ENCODE measurements around the gene ZNF563.

Gene ZNF563

DNA sequence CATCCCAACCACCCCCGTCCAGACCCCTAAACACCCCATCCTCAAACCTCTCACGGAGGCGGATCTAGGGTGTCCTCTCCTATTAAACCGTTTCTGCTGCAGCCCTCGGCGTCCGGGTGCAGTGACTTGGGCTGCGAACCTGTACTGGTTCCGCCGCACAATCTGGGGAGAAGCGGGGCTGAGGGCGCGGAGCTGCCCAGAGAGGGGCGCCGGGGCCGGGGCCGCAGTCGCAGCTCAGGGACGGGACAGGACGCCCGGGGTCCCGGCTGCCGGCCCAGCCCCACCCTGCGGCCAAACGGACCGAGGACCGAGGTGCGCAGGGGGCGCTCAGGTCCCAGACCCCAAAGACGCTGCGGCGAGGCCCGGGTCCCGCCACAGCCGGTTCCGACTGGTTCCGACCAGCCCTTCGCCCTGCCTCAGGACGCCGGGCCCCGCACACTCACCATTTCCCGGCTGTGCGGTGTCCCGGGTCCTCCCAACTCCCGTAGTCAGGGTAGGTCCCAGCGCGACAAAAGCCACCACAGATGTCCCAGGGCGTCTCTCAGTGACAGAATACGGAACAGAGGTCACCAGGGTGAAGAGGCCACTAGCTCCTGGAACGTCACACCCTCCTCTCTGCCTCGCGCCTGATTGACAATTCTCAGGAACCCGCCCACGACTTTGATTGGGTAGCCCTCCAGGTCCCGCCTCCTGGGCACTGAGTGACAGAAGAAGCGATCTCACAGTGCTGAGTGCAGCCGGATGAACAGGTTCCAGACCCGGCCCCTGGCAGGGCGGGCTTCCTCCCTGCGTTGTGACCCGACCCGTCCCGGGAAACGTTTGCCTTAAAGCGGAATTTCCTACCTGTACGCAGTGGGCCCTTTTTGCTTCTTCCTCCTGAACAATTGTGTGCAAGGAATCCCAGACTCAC is 38.9 kb downstream of the ZNF563 start, which contains the start of gene ZNF44:
Gene ZNF44, minus strand, starts transcription at position 635 of the 910 bp plus-strand sequence. Its CDS starts 189 bp downstream, at position 446.
- peak; percentile 91 for DNase-seq (ENCODE audit: low read depth)

DNA sequence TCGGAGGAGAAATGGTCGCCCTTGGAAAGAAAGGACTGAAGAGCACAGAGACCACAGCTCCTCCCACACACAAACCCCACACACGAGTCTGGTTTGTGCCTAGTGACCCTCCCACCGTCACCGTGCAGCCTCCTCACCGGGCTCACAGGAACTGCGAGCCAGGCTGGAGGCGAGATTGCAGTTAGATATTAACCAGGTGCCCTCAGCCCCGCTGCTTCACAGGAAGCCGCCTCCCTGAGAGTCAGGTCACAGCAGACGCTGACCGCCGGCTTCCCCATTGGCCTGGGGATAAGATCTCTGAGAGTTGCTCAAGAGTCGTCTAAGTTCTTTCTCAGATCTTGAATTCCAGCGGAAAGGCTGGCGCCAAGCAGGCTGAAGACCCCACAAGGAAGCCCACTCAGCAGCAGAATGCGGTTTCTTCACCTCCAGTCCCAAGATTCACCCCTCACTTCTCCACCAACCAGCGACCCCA is 39.6 kb downstream of the ZNF563 start:
- peak; percentile 24 for DNase-seq (ENCODE audit: low read depth)

DNA sequence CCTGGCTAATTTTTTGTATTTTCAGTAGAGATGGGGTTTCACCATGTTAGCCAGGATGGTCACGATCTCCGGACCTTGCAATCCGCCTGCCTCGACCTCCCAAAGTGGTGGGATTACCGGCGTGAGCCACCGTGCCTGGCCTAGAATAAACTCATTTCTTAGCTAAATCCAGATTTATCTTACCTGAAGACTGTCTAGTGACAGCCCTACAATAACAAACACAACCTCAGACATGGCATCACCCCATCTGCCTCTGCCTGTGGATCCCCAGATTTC is 43.7 kb downstream of the ZNF563 start:
- no peak for DNase-seq (ENCODE audit: low read depth)

DNA sequence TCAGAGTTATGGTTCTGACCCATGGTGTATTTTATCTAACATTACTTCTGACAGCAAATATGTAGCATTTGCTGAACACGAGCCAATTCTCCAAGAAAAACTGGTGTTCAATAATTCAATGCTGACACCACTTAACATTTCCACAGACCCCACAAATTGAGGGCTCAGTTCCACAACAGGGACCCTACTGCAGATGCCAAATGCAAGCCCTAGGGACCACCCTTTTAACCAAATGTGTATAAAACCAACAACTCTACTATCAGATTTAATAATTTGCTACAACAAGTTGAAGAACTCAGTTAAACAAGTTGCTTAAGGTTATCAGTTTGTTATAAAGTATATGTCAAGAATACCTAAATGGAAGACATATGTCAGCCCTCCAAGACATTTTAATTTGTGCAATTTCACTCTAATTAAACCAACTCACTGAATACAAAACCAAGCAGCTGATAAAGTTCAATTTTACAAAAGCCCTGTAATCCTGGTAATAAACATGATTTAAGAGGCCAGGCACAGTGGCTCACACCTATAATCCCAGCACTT is 45.4 kb downstream of the ZNF563 start:
- no peak for DNase-seq (ENCODE audit: low read depth)

DNA sequence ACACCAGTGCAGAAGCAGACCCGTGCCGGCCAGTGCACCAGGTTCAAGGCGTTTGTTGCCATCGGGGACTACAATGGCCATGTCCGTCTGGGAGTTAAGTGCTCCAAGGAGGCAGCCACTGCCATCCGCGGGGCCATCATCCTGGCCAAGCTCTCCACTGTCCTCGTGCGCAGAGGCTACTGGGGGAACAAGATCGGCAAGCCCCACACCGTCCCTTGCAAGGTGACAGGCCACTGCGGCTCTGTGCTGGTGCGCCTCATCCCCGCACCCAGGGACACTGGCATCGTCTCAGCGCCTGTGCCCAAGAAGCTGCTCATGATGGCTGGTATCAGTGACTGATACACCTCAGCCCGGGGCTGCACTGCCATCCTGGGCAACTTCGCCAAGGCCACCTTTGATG is 48.8 kb downstream of the ZNF563 start:
- no peak for DNase-seq (ENCODE audit: low read depth)

DNA sequence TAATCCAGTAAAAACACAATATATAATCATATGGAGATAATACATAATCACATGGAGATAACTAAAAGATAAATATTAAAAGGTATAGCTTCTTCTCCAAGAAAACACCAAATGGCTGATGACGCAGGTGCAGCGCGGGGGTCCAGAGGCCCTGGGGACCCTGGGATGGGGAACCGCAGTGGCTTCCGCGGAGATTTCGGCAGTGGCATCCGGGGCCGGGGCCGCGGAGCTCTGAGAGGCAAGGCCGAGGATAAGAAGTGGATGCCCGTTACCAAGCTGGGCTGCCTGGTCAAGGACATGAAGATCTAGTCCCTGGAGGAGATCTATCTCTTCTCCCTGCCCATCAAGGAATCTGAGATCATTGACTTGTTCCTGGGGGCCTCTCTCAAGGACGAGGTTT is 49.2 kb downstream of the ZNF563 start:
- DNase-seq (ENCODE audit: low read depth), result no peak

DNA sequence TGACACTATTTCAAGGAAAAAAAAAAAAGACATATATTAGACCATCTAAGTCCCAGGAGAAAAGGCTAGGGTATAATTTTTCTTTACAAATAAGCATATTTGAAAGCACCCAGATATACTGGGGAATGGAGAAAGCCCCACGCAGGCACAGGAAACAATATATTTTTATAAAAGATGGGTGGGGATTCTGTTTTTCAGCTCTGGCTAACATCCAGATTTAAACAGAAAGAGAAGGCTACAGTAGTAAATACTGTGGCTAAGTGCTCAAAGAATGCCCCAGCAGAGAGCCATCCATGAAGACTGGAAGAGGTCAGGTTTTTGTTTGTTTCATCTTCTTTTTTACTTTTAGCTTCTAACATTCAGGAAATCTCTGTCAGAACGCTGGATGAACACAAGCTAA is 54.7 kb downstream of the ZNF563 start:
- DNase-seq (ENCODE audit: low read depth), result no peak

DNA sequence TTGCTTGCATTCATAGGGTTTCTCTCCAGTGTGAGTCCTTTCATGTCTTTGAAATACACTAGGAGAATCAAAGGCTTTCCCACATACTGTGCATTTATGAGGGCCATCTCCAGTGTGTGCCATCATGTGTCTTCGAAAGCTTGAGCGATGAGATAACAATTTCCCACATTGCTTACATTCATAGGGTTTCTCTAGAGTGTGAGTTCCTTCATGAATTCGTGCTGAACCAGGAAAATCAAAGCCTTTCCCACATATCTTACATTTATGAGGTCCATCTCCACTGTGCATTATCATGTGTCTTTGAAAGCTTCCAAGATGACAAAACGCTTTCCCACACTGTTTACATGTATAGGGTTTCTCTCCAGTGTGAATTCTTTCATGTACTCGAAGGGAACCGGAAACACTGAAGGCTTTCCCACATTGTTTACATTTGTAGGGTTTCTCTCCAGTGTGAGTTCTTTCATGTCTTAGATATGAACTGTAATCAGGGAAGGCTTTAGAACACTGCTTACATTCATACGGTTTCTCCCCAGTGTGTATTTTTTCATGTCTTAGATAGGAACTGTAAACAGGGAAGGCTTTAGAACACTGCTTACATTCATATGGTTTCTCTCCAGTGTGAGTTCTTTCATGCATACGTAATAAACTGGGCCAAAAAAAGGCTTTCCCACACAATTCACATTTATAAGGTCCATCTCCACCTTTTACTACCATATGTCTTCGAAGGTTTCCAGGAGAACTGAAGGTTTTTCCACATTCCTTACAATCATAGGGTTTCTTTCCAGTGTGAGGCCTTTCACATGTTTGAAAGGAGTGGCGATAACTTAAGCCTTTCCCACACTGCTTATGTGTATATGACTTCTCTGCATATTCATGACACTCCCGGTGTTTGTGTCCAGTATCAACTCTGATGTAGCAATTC is 60.2 kb downstream of the ZNF563 start:
- DNase-seq (ENCODE audit: low read depth), result no peak

DNA sequence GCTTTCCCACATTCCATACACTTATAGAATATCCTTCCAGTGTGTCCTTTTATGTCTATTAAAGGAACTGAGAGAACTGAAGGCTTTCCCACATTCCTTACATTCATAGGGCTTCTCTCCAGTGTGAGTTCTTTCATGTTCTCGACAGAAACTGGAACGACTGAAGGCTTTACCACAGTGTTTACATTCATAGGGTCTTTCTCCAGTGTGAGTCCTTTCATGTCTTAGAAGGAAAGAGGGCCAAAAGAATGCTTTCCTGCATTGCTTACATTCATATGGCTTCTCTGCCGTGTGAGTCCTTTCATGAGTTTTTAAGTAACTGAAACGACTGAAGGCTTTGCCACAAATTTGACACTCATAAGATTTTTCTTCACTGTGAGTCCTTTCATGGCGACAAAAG is 61.0 kb downstream of the ZNF563 start:
- no peak for DNase-seq (ENCODE audit: low read depth)

DNA sequence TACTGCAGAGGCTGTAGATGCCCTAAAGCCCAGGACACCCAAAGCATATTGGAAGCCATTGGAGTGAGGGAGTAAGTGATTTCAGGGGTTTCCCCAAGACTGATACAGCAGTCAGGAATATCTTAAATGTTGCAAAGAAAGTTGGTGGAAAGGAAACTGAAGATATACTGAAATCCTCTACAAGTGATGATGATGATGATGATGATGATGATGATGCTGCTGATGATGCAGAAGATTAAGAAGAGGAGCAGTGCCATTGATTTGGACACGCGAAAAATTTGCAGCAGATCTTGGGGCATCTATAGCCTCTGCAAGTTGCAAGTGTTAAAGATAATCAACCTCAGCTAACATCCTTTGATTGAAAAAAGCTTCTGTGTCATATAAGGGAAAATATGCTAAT is 62.6 kb downstream of the ZNF563 start:
- DNase-seq (ENCODE audit: low read depth), result no peak

Measured in stimulated activated CD8-positive, alpha-beta memory T cell treated with anti-CD3 and anti-CD28 coated beads, Interleukin-7, amount 100 ng/mL, for 24 hours (primary cell).